OCI-LY7 (cell line): ENCODE results near the gene PFDN6. TPM values are rescaled to one million over a fixed set of nuclear protein-coding genes. Genes with fewer than 3 reads are reported as not detected.

Experiments
- BruUV-seq: library from RNA; stranded (reverse); fragments of 400-500 nt; replicated peaks from 2 replicates; lab custom pipeline; 2021; lab: Mats Ljungman, UMichigan
- CTCF ChIA-PET: fragments of 300-600 bp; sonication (Branson Sonifier 250); formaldehyde crosslinking; loops from one replicate; lab custom pipeline; 2022; ENCODE audit warnings: antibody characterized with exemption; ENCODE audit not compliant: unreplicated experiment; lab: Charles Lee
- POLR2A ChIA-PET: fragments of 300-600 bp; sonication (Branson Sonifier 250); formaldehyde crosslinking; loops from one replicate; lab custom pipeline; 2022; ENCODE audit warnings: antibody characterized with exemption; lab: Charles Lee
- DNase-seq: peaks from one replicate; pipeline ENCODE4 v3.0.0-alpha.2; 2015; ENCODE audit warnings: low spot score
- H2AFZ ChIP-seq: fragments of 200-600 bp; sonication (generic), shearing (Covaris generic); 2 replicates; pipeline ENCODE4 v1.6.1; 2014; ENCODE audit warnings: mild to moderate bottlenecking, antibody characterized with exemption, low read length, moderate library complexity
- H3K27ac ChIP-seq: fragments of 200-600 bp; sonication (generic); 2 replicates; pipeline ENCODE4 v1.5.1; 2014; ENCODE audit warnings: mixed run types, low read depth, mild to moderate bottlenecking, moderate library complexity, low read length, inconsistent platforms; ENCODE audit not compliant: poor library complexity, severe bottlenecking
- H3K36me3 ChIP-seq: fragments of 200-600 bp; sonication (generic); 2 replicates; pipeline ENCODE4 v1.6.1; 2014; ENCODE audit warnings: mild to moderate bottlenecking, antibody characterized with exemption, low read length, moderate library complexity, mixed read lengths; ENCODE audit not compliant: insufficient read depth
- H3K4me1 ChIP-seq: fragments of 200-600 bp; sonication (generic); 2 replicates; pipeline ENCODE4 v1.5.1; 2014; ENCODE audit warnings: mild to moderate bottlenecking, low read length; ENCODE audit not compliant: insufficient read depth, poor library complexity, severe bottlenecking
- H3K4me2 ChIP-seq: fragments of 200-600 bp; sonication (generic); 2 replicates; pipeline ENCODE4 v1.6.1; 2014; ENCODE audit warnings: mild to moderate bottlenecking, low read length
- H3K4me3 ChIP-seq: fragments of 200-600 bp; sonication (generic); 2 replicates; pipeline ENCODE4 v1.5.1; 2014; ENCODE audit warnings: mild to moderate bottlenecking, low read depth, low read length; ENCODE audit not compliant: poor library complexity, severe bottlenecking
- H3K79me2 ChIP-seq: fragments of 200-600 bp; sonication (generic); 2 replicates; pipeline ENCODE4 v1.6.1; 2016; ENCODE audit warnings: low read depth, mild to moderate bottlenecking, low read length, moderate library complexity, mixed read lengths; ENCODE audit not compliant: insufficient read depth
- H3K9me2 ChIP-seq: fragments of 200-600 bp; sonication (generic); 2 replicates; pipeline ENCODE4 v1.6.1; 2016; ENCODE audit warnings: mild to moderate bottlenecking, low read length, mixed read lengths; ENCODE audit not compliant: insufficient read depth
- H3K9me3 ChIP-seq: fragments of 200-600 bp; sonication (generic); 2 replicates; pipeline ENCODE4 v1.6.1; 2014; ENCODE audit warnings: mild to moderate bottlenecking, mixed run types, low read length, mixed read lengths
- H4K20me1 ChIP-seq: fragments of 200-600 bp; sonication (generic); 2 replicates; pipeline ENCODE4 v1.6.1; 2014; ENCODE audit warnings: mild to moderate bottlenecking, antibody characterized with exemption, low read length, moderate library complexity, mixed read lengths; ENCODE audit not compliant: insufficient read depth
- EZH2phosphoT487 ChIP-seq: fragments of 200-600 bp; sonication (generic); IDR thresholded peaks from 2 replicates; pipeline ENCODE4 v1.6.1; 2018; ENCODE audit warnings: low read depth, borderline replicate concordance, mild to moderate bottlenecking, mixed run types, antibody characterized with exemption, low read length, moderate library complexity, mixed read lengths
- intact Hi-C: fragments of 100-400 bp; cut with micrococcal nuclease; formaldehyde crosslinking; loops from one replicate; pipeline ENCODE4 v1.10.0; 2022; ENCODE audit not compliant: unreplicated experiment
- total RNA-seq, 2 experiments: library from RNA; depleted of rRNA in 1 of 2; stranded (reverse); fragments of >200 nt in 1 of 2; shearing (Covaris generic) in 1 of 2; gene quantifications; 2 replicates each; pipeline ENCODE4 v1.2.3, GENCODE V29; 2014 to 2022
- TF ChIP-seq, protein P1 (sequence below): fragments of 200-600 bp; sonication (generic); conservative IDR thresholded peaks from 2 replicates; pipeline ENCODE4 v1.5.1; 2014; ENCODE audit warnings: mild to moderate bottlenecking, antibody characterized with exemption, low read length, moderate library complexity, mixed read lengths

The PFDN6 gene
- total RNA-seq, 2 experiments from 2014 or later: 72.5 to 90.6 TPM

- Histone ChIP-seq H3K4me3 (peak within 1 kb of the TSS; percentile 97), H3K36me3 (peaks cover 78% of the 10 kb centered on the region), H3K9me2 (no peaks in the 10 kb centered on the region), H3K27ac (peak within 1 kb of the TSS; percentile 93), H3K9me3 (no peaks in the 10 kb centered on the region), H4K20me1 (peaks cover 31% of the 10 kb centered on the region), H2AFZ (peak within 1 kb of the TSS; percentile 88), H3K4me1 (peaks cover 43% of the 10 kb centered on the region), H3K4me2 (peak within 1 kb of the TSS; percentile 93), H3K79me2 (peaks cover 55% of the 10 kb centered on the region)
- DNase-seq: peak; percentile 99
- intact Hi-C loops: loop anchor here (1.0 to 2.0 kb wide), 2 partner anchors 22 to 71 kb away; partner anchors contain the start of genes RXRB and SLC39A7
- CTCF ChIA-PET: interaction anchor here (0.6 kb wide), 2 partner anchors 25 kb away, joined by 3 to 4 read pairs; no protein-coding TSS in a partner anchor
- TSS peak; percentile 91 for BruUV-seq
- POLR2A ChIA-PET: interaction anchor here (0.5 to 2.5 kb wide), 19 partner anchors 9 to 1046 kb away, joined by 3 to 19 read pairs (median 4); partner anchors contain the start of genes PFDN6, RGL2, UQCC2 and WDR46
- no peak for TF ChIP-seq EZH2phosphoT487
- TF ChIP-seq, protein P1, sequence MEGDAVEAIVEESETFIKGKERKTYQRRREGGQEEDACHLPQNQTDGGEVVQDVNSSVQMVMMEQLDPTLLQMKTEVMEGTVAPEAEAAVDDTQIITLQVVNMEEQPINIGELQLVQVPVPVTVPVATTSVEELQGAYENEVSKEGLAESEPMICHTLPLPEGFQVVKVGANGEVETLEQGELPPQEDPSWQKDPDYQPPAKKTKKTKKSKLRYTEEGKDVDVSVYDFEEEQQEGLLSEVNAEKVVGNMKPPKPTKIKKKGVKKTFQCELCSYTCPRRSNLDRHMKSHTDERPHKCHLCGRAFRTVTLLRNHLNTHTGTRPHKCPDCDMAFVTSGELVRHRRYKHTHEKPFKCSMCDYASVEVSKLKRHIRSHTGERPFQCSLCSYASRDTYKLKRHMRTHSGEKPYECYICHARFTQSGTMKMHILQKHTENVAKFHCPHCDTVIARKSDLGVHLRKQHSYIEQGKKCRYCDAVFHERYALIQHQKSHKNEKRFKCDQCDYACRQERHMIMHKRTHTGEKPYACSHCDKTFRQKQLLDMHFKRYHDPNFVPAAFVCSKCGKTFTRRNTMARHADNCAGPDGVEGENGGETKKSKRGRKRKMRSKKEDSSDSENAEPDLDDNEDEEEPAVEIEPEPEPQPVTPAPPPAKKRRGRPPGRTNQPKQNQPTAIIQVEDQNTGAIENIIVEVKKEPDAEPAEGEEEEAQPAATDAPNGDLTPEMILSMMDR: no peak; the same call in 1 of the 2 replicates
Observed at GRCh38 chr6:33271468-33272274, 17.7 kb upstream of the PFDN6 start, which contains the start of the genes RPS18 and VPS52. TSS of gene RPS18 (plus strand) at chr6:33272075. CDS start at chr6:33272120, 45 bp downstream. TSS of gene VPS52 (minus strand) at chr6:33271876. CDS start at chr6:33271675, 201 bp downstream.

DNA sequence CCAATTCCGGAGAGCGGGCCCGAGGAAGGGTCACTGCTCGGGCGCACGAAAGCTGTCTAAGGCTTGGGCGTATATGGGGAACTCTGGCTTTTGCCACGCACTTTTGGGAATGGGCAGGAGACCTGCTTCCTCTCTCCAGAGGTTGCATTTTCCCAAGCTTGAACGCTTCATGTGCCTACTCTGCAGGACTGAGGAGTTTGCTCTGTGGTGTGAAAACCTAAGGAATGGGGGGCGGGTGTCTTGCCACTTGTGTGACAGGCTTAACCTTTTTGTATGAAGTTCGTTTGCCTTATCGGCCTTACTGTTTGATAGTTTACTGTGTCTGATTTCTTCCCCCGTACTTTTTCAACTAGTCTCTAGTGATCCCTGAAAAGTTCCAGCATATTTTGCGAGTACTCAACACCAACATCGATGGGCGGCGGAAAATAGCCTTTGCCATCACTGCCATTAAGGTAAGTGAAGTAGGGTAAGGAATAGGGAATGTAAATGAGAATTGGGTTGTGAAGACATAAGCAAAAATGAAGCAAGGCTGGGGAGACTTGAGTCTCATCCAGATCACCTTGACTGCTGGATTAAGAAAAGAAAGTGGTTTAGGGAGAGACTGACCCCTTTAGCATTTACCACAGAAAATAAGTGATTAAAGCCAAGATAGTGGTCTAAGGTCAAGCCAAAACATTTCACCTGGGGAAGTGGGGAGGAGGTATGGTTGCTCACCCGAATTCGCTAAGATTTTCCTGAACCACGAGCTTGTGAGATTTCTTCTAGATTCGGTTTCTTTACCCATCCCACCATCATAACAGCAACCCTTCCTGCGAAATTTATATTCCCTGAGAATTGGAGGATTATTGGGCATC, 16.9 kb upstream of the PFDN6 start:
- DNase-seq: peak; percentile 25
- H3K4me2 ChIP-seq: peak overlapping the region; percentile 93
- peaks cover 51% of the 10 kb centered on the region for H3K4me1 ChIP-seq
- no peaks in the 10 kb centered on the region for H3K9me2 ChIP-seq
- no peak for TF ChIP-seq EZH2phosphoT487
- TF ChIP-seq, protein P1: no peak
- CTCF ChIA-PET: no interaction called here
- peaks cover 55% of the 10 kb centered on the region for H3K79me2 ChIP-seq
- no peak overlapping the region for H2AFZ ChIP-seq
- TSS peak; percentile 81 for BruUV-seq
- H3K4me3 ChIP-seq: peak overlapping the region; percentile 97
- POLR2A ChIA-PET: interaction anchor here (0.5 to 2.5 kb wide), 10 partner anchors 23 to 1047 kb away, joined by 3 to 19 read pairs (median 4); partner anchors contain the start of gene RGL2
- intact Hi-C loops: loop anchor here (2.0 kb wide), 1 partner anchor 72 kb away; the partner anchor contains the start of genes RXRB and SLC39A7
- peaks cover 31% of the 10 kb centered on the region for H4K20me1 ChIP-seq
- H3K27ac ChIP-seq: peak overlapping the region; percentile 93
- no peaks in the 10 kb centered on the region for H3K9me3 ChIP-seq
- H3K36me3 ChIP-seq: peaks cover 72% of the 10 kb centered on the region
